GM10248 (cell line): Measurements from ENCODE around the gene PMVK.
A peak's percentile ranks its signal among the peaks of the same experiment; 100 is the strongest.

Experiments used
- CTCF ChIA-PET: fragments of 300-600 bp; sonication (Branson Sonifier 250); formaldehyde crosslinking; extraction: SDS; loops from one replicate; lab custom pipeline; 2021; ENCODE audit warnings: antibody characterized with exemption; lab: Yijun Ruan, JAX
- POLR2A ChIA-PET: fragments of 350-650 bp; sonication (Branson Sonifier 250); formaldehyde crosslinking; extraction: SDS; loops from one replicate; lab custom pipeline; 2020; ENCODE audit warnings: antibody characterized with exemption; lab: Yijun Ruan, JAX
- DNase-seq: peaks from one replicate; pipeline ENCODE4 v3.0.0; 2012; ENCODE audit errors: extremely low spot score
- TF ChIP-seq, protein P1 (sequence below): IDR thresholded peaks from 2 replicates; pipeline ENCODE4 v1.5.1; 2012; ENCODE audit warnings: mild to moderate bottlenecking, low read depth; ENCODE audit errors: extremely low read depth, missing control alignments, control extremely low read depth

Gene PMVK

DNA sequence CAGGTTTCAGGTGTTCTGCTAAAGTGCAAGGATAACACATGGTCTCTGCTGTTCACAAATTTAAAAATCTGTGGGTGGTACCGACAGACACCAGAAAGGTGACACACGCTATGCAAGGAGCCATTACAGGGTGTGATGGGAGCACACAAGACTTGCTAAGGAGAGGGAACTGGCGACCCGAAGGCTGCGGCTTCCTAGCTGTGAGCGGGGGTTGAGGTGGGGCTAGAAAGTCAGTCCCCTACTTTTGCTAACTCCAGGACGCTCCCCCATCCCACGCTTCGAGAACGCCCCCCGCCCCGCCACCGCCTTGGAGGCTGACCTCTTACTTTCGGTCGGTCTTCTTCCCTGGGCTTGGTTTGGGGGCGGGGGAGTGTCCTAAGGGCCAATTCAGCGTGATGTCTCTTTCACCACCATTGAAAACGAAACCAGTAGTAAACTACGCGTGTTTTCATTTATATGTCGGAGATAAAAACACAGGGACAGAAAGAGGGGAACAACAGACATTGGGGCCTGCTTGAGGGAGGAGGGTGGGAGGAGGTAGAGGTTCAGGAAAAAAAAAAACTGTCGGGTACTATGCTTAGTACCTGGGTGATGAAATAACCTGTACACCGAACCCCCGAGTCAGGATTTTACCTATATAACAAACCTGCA is 39.0 kb upstream of the PMVK start:
- peak; percentile 57 for DNase-seq
- TF ChIP-seq, protein P1, sequence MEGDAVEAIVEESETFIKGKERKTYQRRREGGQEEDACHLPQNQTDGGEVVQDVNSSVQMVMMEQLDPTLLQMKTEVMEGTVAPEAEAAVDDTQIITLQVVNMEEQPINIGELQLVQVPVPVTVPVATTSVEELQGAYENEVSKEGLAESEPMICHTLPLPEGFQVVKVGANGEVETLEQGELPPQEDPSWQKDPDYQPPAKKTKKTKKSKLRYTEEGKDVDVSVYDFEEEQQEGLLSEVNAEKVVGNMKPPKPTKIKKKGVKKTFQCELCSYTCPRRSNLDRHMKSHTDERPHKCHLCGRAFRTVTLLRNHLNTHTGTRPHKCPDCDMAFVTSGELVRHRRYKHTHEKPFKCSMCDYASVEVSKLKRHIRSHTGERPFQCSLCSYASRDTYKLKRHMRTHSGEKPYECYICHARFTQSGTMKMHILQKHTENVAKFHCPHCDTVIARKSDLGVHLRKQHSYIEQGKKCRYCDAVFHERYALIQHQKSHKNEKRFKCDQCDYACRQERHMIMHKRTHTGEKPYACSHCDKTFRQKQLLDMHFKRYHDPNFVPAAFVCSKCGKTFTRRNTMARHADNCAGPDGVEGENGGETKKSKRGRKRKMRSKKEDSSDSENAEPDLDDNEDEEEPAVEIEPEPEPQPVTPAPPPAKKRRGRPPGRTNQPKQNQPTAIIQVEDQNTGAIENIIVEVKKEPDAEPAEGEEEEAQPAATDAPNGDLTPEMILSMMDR: no peak
- ChIA-PET CTCF (interaction anchor here (1.0 to 1.6 kb wide), 5 partner anchors 13 to 21 kb away, joined by 3 to 4 read pairs (median 4); partner anchors contain the start of gene PYGO2), POLR2A (interaction anchor here (0.6 to 2.4 kb wide), 2 partner anchors 35 to 176 kb away, joined by 3 to 6 read pairs; no protein-coding TSS in a partner anchor)

DNA sequence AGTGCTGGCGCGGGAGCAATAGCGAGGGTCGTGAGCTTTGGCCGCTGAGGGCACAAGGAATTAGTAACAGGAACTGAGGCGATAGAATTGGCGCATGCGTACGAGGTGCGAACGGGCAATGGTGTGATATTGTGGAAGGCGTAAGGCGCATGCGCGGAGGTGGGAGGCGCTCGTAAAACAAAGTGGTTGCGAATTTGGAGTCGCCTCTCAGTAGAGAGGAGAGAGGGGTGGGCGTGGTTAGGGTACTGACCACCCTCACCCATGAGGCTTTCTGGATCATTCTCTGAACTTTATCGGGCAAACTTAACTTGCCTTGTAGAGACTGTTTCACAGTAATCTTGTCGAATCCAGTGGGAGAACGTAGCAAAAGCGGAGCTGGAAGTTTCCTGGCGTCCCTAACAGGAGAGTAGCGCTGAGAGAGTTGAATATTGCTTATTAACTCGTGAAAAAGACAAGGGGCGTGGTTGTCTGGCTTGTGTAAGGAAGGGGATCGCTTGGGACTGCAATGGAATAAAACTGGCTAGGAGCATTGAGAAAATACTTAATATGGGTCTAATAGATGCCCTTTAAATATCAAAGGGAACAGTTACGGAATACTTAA is 38.4 kb upstream of the PMVK start:
- DNase-seq: peak; percentile 89
- CTCF ChIA-PET: interaction anchor here (1.0 to 1.6 kb wide), 4 partner anchors 13 to 55 kb away, joined by 3 to 6 read pairs (median 3); no protein-coding TSS in a partner anchor
- POLR2A ChIA-PET: interaction anchor here (0.6 to 2.4 kb wide), 3 partner anchors 9 to 177 kb away, joined by 3 to 8 read pairs (median 6); partner anchors contain the start of gene FLAD1
- TF ChIP-seq, protein P1: no peak

DNA sequence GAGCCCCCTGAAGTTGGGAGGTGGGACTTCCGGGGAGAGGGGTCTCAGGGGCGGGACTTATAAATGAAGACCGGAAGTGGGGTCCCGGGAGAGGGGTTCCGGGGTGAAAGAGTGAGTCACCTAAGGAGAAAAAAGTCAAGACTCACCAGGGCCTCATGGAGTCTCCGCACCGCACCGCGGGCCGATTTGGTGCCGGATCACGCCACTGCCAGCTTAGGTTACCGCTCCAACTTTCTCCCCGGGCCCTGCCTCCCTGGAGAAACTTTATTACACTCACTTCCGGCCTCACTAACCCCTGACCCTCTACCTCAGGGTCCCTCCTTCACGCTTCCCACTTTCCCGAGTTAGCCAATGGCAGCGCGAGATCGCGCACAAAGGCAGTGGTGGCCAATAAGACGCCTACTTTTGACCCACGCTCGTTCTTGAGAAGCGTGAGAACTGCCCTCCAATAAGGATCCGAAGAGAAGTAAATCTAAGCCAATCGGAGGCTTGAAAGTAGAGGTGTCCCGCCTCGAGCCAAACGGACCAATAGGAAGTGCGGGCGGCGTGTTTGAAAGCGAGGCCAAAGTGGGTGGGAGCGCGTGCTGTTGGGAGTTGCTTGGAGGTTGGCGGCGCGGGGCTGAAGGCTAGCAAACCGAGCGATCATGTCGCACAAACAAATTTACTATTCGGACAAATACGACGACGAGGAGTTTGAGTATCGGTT is 37.7 kb upstream of the PMVK start, which contains the start of gene CKS1B:
CKS1B (plus strand) TSS at position 580 of the 706 bp plus-strand sequence; CDS start at position 645, 65 bp downstream.
- TF ChIP-seq, protein P1: no peak
- ChIA-PET POLR2A (interaction anchor here (0.7 to 2.4 kb wide), 6 partner anchors 10 to 118 kb away, joined by 3 to 11 read pairs (median 8); partner anchors contain the start of genes FLAD1 and PBXIP1), CTCF (interaction anchor here (0.7 to 5.3 kb wide), 14 partner anchors 9 to 111 kb away, joined by 3 to 51 read pairs (median 4); partner anchors contain the start of genes ADAM15 and PYGO2)
- DNase-seq: peak; percentile 93

DNA sequence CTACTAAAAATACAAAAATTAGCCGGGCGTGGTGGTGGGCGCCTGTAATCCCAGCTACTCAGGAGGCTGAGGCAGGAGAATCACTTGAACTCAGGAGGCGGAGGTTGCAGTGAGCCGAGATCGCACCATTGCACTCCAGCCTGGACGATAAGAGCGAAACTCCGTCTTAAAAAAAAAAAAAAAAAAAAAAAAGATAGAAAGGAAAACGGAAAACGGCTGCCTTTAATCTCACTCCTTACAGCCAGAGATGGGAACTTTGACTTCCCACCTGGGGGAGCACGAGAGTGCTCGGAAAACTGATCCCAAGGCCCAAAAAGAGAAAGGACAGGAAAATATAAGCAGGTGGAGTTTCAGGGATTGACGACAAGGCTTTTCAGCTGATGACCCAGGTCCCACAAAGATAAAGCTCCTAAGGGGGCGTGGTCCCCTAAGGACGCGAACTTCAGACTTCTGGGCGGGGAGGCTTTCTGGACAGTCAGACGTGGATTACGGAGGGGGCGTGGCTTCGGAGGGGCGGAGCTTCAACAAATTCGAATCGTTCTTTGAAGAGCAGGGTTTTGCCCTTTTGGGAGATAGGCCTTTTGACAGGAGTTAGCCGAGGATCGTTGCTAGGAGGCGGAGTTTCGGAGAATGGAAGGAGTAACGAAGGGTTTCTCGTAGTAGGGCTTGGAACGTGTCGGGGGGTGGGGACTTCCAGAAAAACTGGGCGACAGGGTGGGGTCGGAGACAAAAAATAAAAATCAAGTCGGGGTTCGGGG is 37.0 kb upstream of the PMVK start:
- CTCF ChIA-PET: interaction anchor here (0.7 to 5.3 kb wide), 13 partner anchors 9 to 112 kb away, joined by 3 to 51 read pairs (median 4); partner anchors contain the start of genes ADAM15 and PYGO2
- TF ChIP-seq, protein P1: no peak
- POLR2A ChIA-PET: interaction anchor here (0.7 to 2.4 kb wide), 9 partner anchors 10 to 1339 kb away, joined by 3 to 11 read pairs (median 7); partner anchors contain the start of genes CHTOP, FLAD1, KCNN3 and PBXIP1
- DNase-seq: peak; percentile 88

DNA sequence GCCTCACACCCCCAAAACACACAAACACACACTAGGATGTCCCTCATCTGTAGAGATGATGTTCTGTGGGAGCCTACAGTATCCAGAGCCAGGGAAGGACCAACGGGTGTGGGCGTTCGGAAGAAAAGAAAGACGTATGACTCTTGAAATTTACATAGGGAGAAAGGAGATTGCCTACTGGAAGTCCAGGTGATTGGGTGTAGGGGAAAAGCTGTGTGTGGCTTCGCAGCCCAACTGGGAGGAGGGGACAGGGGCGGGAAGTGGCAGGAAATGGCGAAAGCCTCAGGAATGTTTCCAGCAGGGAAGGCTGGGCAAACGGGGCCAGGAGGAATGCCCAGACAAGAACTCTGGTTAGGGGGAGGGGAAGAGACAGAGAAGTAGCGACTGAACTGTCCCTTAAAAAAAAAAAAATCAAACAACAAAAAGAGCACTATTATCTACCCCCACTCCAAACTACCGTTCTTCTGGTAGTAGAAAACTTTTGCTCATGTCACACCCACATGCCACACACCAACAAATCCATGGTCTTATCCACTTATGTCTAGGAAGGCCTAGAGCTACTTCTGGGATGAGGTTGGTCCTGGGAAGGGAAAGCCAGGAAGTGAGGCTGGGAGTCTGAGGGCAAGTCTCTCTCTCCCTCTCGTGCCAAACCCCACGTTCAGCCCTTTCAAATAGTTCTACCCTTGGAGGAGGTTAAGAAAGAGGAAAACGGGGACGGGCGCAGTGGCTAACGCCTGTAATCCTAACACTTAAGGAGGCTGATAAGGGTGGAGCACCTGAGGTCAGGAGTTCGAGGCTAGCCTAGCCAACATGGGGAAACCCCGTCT is 36.2 kb upstream of the PMVK start:
- DNase-seq: no peak
- TF ChIP-seq, protein P1: no peak
- ChIA-PET POLR2A (interaction anchor here (0.7 to 2.4 kb wide), 4 partner anchors 11 to 33 kb away, joined by 3 to 6 read pairs (median 4); partner anchors contain the start of gene PYGO2), CTCF (interaction anchor here (1.0 to 5.3 kb wide), 10 partner anchors 8 to 112 kb away, joined by 3 to 51 read pairs (median 6); partner anchors contain the start of genes ADAM15 and PYGO2)
